Right renal pelvis (tissue), 4 donors: ENCODE results near the gene DGKG. TPM values are rescaled to one million over a fixed set of nuclear protein-coding genes. Genes with fewer than 3 reads are reported as not detected.

Experiments used
- DNase-seq, 4 donors: peaks; one replicate each; pipeline ENCODE4 v3.0.0-alpha.2; 2013; ENCODE audit warnings: low read depth in 4 of 4, low spot score in 3 of 4, missing footprints in 1 of 4
- polyA plus RNA-seq, 4 donors: library from polyadenylated mRNA; unstranded; fragments of 120-200 nt; gene quantifications; one replicate each; pipeline ENCODE4 v1.2.1, GENCODE V29; 2013; ENCODE audit not compliant: insufficient read length in 4 of 4

Gene DGKG
- polyA plus RNA-seq, 4 donors: 0.51 to 1.1 (median 0.73) TPM

- no peak for DNase-seq
Observed at GRCh38 chr3:186118692-186119091, 243.3 kb downstream of the DGKG start.

- no peak for DNase-seq
Observed at GRCh38 chr3:186117521-186118134, 244.4 kb downstream of the DGKG start.

- DNase-seq: no peak
Observed at GRCh38 chr3:186115239-186115996, 246.6 kb downstream of the DGKG start.

- DNase-seq: no peak
Observed at GRCh38 chr3:186110975-186111974, 250.8 kb downstream of the DGKG start.

GRCh38 chr3:186109897-186110803 is 251.9 kb downstream of the DGKG start:
- DNase-seq: no peak

- DNase-seq: peak; percentile 91 to 98 (median 98)
Observed at GRCh38 chr3:186108941-186109865, 252.8 kb downstream of the DGKG start, which contains the start of gene ETV5. TSS of gene ETV5 (minus strand) at chr3:186109089. CDS start at chr3:186105868, 3,221 bp downstream.

- DNase-seq: peak in 1 of 4 donors; percentile 44
Observed at GRCh38 chr3:186108106-186108940, 253.7 kb downstream of the DGKG start.

- DNase-seq: peak in 1 of 4 donors; percentile 62
Observed at GRCh38 chr3:186107215-186108105, 254.6 kb downstream of the DGKG start.

GRCh38 chr3:186105543-186105942 is 256.5 kb downstream of the DGKG start:
- no peak for DNase-seq

- DNase-seq: no peak
Observed at GRCh38 chr3:186102687-186103086, 259.3 kb downstream of the DGKG start.

- DNase-seq: no peak
Observed at GRCh38 chr3:186100398-186100797, 261.6 kb downstream of the DGKG start.

- DNase-seq: no peak
Observed at GRCh38 chr3:186099178-186099577, 262.9 kb downstream of the DGKG start.

GRCh38 chr3:186098740-186099139 is 263.3 kb downstream of the DGKG start:
- DNase-seq: no peak

- DNase-seq: peak; percentile 63 to 87 (median 78)
Observed at GRCh38 chr3:186097663-186098451, 264.2 kb downstream of the DGKG start.

- DNase-seq: no peak
Observed at GRCh38 chr3:186097317-186097662, 264.7 kb downstream of the DGKG start.
